GM12878 (cell line): ENCODE measurements around the gene RNASEH2B. TPM values are rescaled to one million over a fixed set of nuclear protein-coding genes. Genes with fewer than 3 reads are reported as not detected.
A peak's percentile ranks its signal among the peaks of the same experiment; 100 is the strongest.

Experiments used
- ATF2 ChIP-seq: IDR thresholded peaks from 2 replicates; pipeline ENCODE4 v1.6.1; 2012; ENCODE audit warnings: low read length, inconsistent platforms
- BHLHE40 ChIP-seq, 2 experiments: fragments of 450-650 bp in 1 of 2; IDR thresholded peaks; 2 replicates each; pipeline ENCODE4 v1.6.1; 2011 to 2017; ENCODE audit warnings: low read depth in 2 of 2, borderline replicate concordance in 1 of 2, improper control_type of control experiment in 1 of 2, low read length in 1 of 2, mild to moderate bottlenecking in 1 of 2
- CREM ChIP-seq: IDR thresholded peaks from 2 replicates; pipeline ENCODE4 v1.6.1; 2014; ENCODE audit warnings: antibody characterized with exemption, low read depth
- CUX1 ChIP-seq: IDR thresholded peaks from 2 replicates; pipeline ENCODE4 v1.6.1; 2012; ENCODE audit warnings: improper control_type of control experiment, low read depth, low read length; ENCODE audit not compliant: insufficient replicate concordance
- EP300 ChIP-seq, 2 experiments: fragments of 150-350 bp in 1 of 2; IDR thresholded peaks; 2 replicates each; pipeline ENCODE4 v1.6.1; 2011 to 2012; ENCODE audit warnings: low read depth in 2 of 2, low read length in 2 of 2, borderline replicate concordance in 1 of 2, improper control_type of control experiment in 1 of 2, inconsistent platforms in 1 of 2; ENCODE audit not compliant: control insufficient read depth in 1 of 2
- MEF2A ChIP-seq: IDR thresholded peaks from 2 replicates; pipeline ENCODE4 v1.6.1; 2011; ENCODE audit warnings: low read depth, mild to moderate bottlenecking, low read length, moderate library complexity; ENCODE audit not compliant: insufficient read depth
- NFYB ChIP-seq: IDR thresholded peaks from 2 replicates; pipeline ENCODE4 v1.6.1; 2011; ENCODE audit warnings: low read depth, mild to moderate bottlenecking, low read length, improper control_type of control experiment, moderate library complexity; ENCODE audit not compliant: insufficient read depth
- POU2F2 ChIP-seq: IDR thresholded peaks from 3 replicates; pipeline ENCODE4 v1.6.1; 2011; ENCODE audit warnings: low read depth, mild to moderate bottlenecking, low read length, borderline replicate concordance
- RAD21 ChIP-seq: IDR thresholded peaks from 2 replicates; pipeline ENCODE4 v1.6.1; 2011; ENCODE audit warnings: mild to moderate bottlenecking, low read depth, low read length, moderate library complexity; ENCODE audit not compliant: insufficient read depth
- SMC3 ChIP-seq: IDR thresholded peaks from 2 replicates; pipeline ENCODE4 v1.6.1; 2011; ENCODE audit warnings: low read length, improper control_type of control experiment, borderline replicate concordance
- SREBF1 ChIP-seq: IDR thresholded peaks from 2 replicates; pipeline ENCODE4 v1.6.1; 2012; ENCODE audit warnings: mild to moderate bottlenecking, low read length
- TCF3 ChIP-seq: IDR thresholded peaks from 2 replicates; pipeline ENCODE4 v1.6.1; 2012; ENCODE audit warnings: low read depth, mild to moderate bottlenecking, low read length, borderline replicate concordance; ENCODE audit not compliant: insufficient read depth
- ZNF622 ChIP-seq: fragments of 450-650 bp; IDR thresholded peaks from 2 replicates; pipeline ENCODE4 v1.6.1; 2017; ENCODE audit warnings: mild to moderate bottlenecking, inconsistent platforms
- polyA plus RNA-seq, 11 experiments: library from polyadenylated mRNA; depleted of rRNA in 4 of 11; unstranded in 6 of 11; stranded (reverse) in 5 of 11; fragments of >200 nt; fragmentation: Nextera tagmentation in 4 of 11; fragmentation: Illumina TruSeq in 1 of 11; extraction: Ambion mirVana in 4 of 11; extraction: Trizol in 1 of 11; gene quantifications; 1 replicate in 1 of 11; 2 replicates in 10 of 11; pipeline versions ENCODE4 v1.2.1 to v1.2.3, GENCODE V29; 2011 to 2016; ENCODE audit warnings: inconsistent platforms in 2 of 11, missing spikeins in 2 of 11, low read depth in 1 of 11
- total RNA-seq, 4 experiments: library from RNA; depleted of rRNA in 3 of 4; stranded (reverse); fragments of >200 nt in 3 of 4; fragmentation: Illumina TruSeq in 1 of 4; extraction: Trizol in 1 of 4; gene quantifications; 2 replicates each; pipeline versions ENCODE4 v1.2.1 to v1.2.3, GENCODE V29; 2013 to 2021

RNASEH2B gene
- total and polyA plus RNA-seq, 10 of the 15 experiments (the other 5 are each of a cell fraction or from before 2014, with no cell fraction given) = 64.9 to 148 (median 97.3) TPM

GRCh38 chr13:50911937-50912795 is 2.6 kb downstream of the RNASEH2B start (continued):
- TF ChIP-seq CUX1 (peak; percentile 45), POU2F2 (peak; percentile 28; the same call in 1 of the 3 replicates), NFYB (no peak), RAD21 (peak; percentile 98), ATF2 (peak; percentile 75; the same call in 1 of the 2 replicates), CREM (peak; percentile 63), TCF3 (peak; percentile 68; the same call in 1 of the 2 replicates), BHLHE40 (IDR thresholded peaks at IDR 0.05; ENCODE audit: borderline replicate concordance in 1 of 2, low read depth in 2 of 2, low read length in 1 of 2) (0 out of 4 replicates have a peak, but pooled peaks of 1 of the 2 experiments have one; percentile 11), MEF2A (peak; percentile 54; the same call in 1 of the 2 replicates), EP300 (IDR thresholded peaks at IDR 0.05; ENCODE audit: borderline replicate concordance in 1 of 2, control insufficient read depth in 1 of 2, low read depth in 2 of 2, low read length in 2 of 2) (peak; percentile 38 to 94; a peak in 3 of 4 replicates), SREBF1 (no peak), SMC3 (peak; percentile 85), ZNF622 (no peak)
